Breast epithelium (tissue), 3 donors: ENCODE results near the gene UNK.
"Not testable (repeated sequence)": the region's sequence is repeated elsewhere in the genome, so short reads cannot be mapped to it uniquely, and the experiment has no call there.

Source experiments
- CTCF ChIP-seq, 3 donors: fragments of 450-650 bp; IDR thresholded peaks; one replicate each; pipeline ENCODE4 v1.5.1; 2016 to 2017; ENCODE audit warnings: antibody characterized with exemption in 3 of 3, mild to moderate bottlenecking in 3 of 3, moderate library complexity in 3 of 3
- POLR2AphosphoS5 ChIP-seq, 3 donors: sonication (generic); formaldehyde crosslinking; IDR thresholded peaks; one replicate each; pipeline ENCODE4 v1.6.1; 2017; ENCODE audit warnings: antibody characterized with exemption in 3 of 3

GRCh38 chr17:75810756-75811155 lies 26.1 kb downstream of the UNK start:
- TF ChIP-seq CTCF, POLR2AphosphoS5 (IDR thresholded peaks at IDR 0.05): not testable (repeated sequence)
